ENCODE measurements around the gene ZCCHC7.

DNA sequence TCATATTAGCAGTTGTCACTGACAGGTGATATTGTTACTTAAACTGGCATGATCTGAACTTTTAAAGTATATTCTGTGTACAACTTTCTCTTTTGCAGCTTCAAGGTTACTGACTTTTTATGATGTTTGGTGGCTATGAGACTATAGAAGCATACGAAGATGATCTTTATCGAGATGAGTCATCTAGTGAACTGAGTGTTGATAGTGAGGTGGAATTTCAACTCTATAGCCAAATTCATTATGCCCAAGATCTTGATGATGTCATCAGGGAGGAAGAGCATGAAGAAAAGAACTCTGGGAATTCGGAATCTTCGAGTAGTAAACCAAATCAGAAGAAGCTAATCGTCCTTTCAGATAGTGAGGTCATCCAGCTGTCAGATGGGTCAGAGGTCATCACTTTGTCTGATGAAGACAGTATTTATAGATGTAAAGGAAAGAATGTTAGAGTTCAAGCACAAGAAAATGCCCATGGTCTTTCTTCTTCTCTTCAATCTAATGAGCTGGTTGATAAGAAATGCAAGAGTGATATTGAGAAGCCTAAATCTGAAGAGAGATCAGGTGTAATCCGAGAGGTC lies 5.9 kb downstream of the ZCCHC7 start:
- TF ChIP-seq RAD21 (IDR thresholded peaks at IDR 0.05 in 1 of 2, conservative IDR thresholded peaks at IDR 0.05 in 1 of 2; ENCODE audit: low read depth in 2 of 2, low read length in 2 of 2): no peak
- no peak for TF ChIP-seq SIX5 (IDR thresholded peaks at IDR 0.05; ENCODE audit: low read depth, low read length)
- no peak for TF ChIP-seq KDM5A (IDR thresholded peaks at IDR 0.05; ENCODE audit: low read length)
- no peak for TF ChIP-seq POU5F1 (IDR thresholded peaks at IDR 0.05; ENCODE audit: low read depth, low read length)
- no peak for TF ChIP-seq EP300 (IDR thresholded peaks at IDR 0.05; ENCODE audit: borderline replicate concordance in 1 of 2, low read depth in 2 of 2, low read length in 2 of 2)
- TF ChIP-seq SRF (IDR thresholded peaks at IDR 0.05; ENCODE audit: low read depth, low read length): no peak
- TF ChIP-seq CTCF (IDR thresholded peaks at IDR 0.05; ENCODE audit: control extremely low read depth in 1 of 3, insufficient read depth in 1 of 3, low read depth in 1 of 3, low read length in 3 of 3): no peak
- no peak for TF ChIP-seq ZNF274 (IDR thresholded peaks at IDR 0.05; ENCODE audit: borderline replicate concordance, extremely low read depth, low read length)
- no peak for TF ChIP-seq MAFK (IDR thresholded peaks at IDR 0.05; ENCODE audit: low read depth, low read length)
- TF ChIP-seq EGR1 (IDR thresholded peaks at IDR 0.05; ENCODE audit: borderline replicate concordance, low read depth, low read length): no peak
- no peak for TF ChIP-seq POLR2A (IDR thresholded peaks at IDR 0.05; ENCODE audit: control extremely low read depth in 1 of 2, low read depth in 2 of 2, low read length in 2 of 2)
- no peak for TF ChIP-seq SP1 (IDR thresholded peaks at IDR 0.05; ENCODE audit: low read depth, low read length)
- no peak for TF ChIP-seq KDM1A (IDR thresholded peaks at IDR 0.05; ENCODE audit: borderline replicate concordance, low read length)
- TF ChIP-seq TEAD4 (IDR thresholded peaks at IDR 0.05; ENCODE audit: low read depth, low read length): no peak
